Left lung (tissue), 10 donors: ENCODE data around the gene DNAJB13. TPM values are rescaled to one million over a fixed set of nuclear protein-coding genes. Genes with fewer than 3 reads are reported as not detected.

ENCODE experiments used
- ATAC-seq: fragments of 200-7000 bp; cut with Tn5 transposase; one replicate; pipeline ENCODE4 v1.9.1; 2020; ENCODE audit warnings: moderate library complexity
- DNase-seq, 4 donors: peaks; one replicate each; pipeline ENCODE4 v3.0.0-alpha.2; 2013 to 2020
- H3K27ac ChIP-seq, 2 donors: fragments of 200-600 bp; sonication (generic) in 1 of 2; one replicate each; pipeline versions ENCODE4 v1.5.0 to v1.8.0; 2020 to 2021
- H3K27me3 ChIP-seq, 2 donors: fragments of 200-600 bp; sonication (generic) in 1 of 2; one replicate each; pipeline versions ENCODE4 v1.5.0 to v1.8.0; 2020 to 2021
- H3K36me3 ChIP-seq, 2 donors: fragments of 200-600 bp; sonication (generic) in 1 of 2; one replicate each; pipeline versions ENCODE4 v1.5.0 to v1.8.0; 2020 to 2021
- H3K4me1 ChIP-seq, 2 donors: fragments of 200-600 bp; one replicate each; pipeline ENCODE4 v1.8.0; 2021
- H3K4me3 ChIP-seq, 2 donors: fragments of 200-600 bp; sonication (generic) in 1 of 2; one replicate each; pipeline versions ENCODE4 v1.5.0 to v1.8.0; 2020 to 2021; ENCODE audit warnings: mild to moderate bottlenecking in 1 of 2
- H3K9me3 ChIP-seq, 2 donors: fragments of 200-600 bp; sonication (generic) in 1 of 2; one replicate each; pipeline versions ENCODE4 v1.5.0 to v1.8.0; 2020 to 2021
- intact Hi-C, 2 donors: fragments of 100-400 bp; cut with DNase I; formaldehyde crosslinking; loops; one replicate each; pipeline versions ENCODE4 v1.11.2 to v1.14.2; 2022
- polyA plus RNA-seq, 6 donors: library from polyadenylated mRNA; unstranded; fragments of 120-200 nt; gene quantifications; one replicate each; pipeline ENCODE4 v1.2.1, GENCODE V29; 2013; ENCODE audit not compliant: insufficient read length in 6 of 6
- total RNA-seq, 2 donors: library from RNA; stranded (reverse); fragmentation: NEBNext Ultra II Directional; extraction: Animal tissue kit (Norgen Biotek cat#: 25700); gene quantifications; one replicate each; pipeline ENCODE4 v1.2.1, GENCODE V29; 2021
- TF ChIP-seq, protein P1 (sequence below), 2 donors: fragments of 200-600 bp; sonication (generic) in 1 of 2; IDR thresholded peaks; one replicate each; pipeline versions ENCODE4 v1.5.0 to v1.8.0; 2021; ENCODE audit warnings: antibody characterized with exemption in 2 of 2
- donor health status: DM: no; HTN: yes; CAD: no.
- donor health status: DM: no; HTN: no; CAD: no.

Gene DNAJB13
- total and polyA plus RNA-seq, 8 donors = 0.78 to 4.8 (median 2.9) TPM

DNA sequence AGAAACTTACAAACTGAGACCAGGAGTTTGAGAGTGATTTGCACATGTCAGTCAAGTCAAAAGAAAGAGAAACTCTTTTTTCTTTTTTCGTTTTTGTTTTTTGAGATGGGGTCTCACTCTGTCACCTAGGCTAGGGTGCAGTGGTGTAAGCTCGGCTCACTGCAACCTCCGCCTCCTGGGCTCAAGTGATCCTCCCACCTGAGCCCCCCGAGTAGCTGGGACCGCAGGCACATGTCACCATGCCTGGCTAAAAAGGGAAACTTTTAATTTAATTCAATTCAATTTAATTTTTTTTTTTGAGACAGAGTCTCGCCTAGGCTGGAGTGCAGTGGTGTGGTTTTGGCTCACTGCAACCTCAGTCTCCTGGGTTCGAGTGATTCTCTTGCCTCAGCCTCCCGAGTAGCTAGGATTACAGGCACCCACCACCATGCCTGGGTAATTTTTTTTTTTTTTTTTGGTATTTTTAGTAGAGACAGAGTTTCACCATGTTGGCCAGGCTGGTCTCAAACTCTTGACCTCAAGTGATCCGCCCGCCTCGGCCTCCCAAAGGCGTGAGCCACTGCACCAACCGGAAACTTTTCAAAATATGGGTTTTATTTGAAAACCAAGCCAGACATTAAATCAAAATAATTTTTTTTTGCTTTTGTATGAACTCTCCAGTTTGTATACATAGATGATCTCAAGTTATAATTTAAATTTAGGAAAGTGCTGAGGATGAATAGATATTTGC lies 48.2 kb downstream of the DNAJB13 start:
- intact Hi-C loops = no loop called here
- peaks cover 0 to 28% of the 10 kb centered on the region in 2 donors for H3K36me3 ChIP-seq
- TF ChIP-seq, protein P1, sequence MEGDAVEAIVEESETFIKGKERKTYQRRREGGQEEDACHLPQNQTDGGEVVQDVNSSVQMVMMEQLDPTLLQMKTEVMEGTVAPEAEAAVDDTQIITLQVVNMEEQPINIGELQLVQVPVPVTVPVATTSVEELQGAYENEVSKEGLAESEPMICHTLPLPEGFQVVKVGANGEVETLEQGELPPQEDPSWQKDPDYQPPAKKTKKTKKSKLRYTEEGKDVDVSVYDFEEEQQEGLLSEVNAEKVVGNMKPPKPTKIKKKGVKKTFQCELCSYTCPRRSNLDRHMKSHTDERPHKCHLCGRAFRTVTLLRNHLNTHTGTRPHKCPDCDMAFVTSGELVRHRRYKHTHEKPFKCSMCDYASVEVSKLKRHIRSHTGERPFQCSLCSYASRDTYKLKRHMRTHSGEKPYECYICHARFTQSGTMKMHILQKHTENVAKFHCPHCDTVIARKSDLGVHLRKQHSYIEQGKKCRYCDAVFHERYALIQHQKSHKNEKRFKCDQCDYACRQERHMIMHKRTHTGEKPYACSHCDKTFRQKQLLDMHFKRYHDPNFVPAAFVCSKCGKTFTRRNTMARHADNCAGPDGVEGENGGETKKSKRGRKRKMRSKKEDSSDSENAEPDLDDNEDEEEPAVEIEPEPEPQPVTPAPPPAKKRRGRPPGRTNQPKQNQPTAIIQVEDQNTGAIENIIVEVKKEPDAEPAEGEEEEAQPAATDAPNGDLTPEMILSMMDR (IDR thresholded peaks at IDR 0.05) = no peak
- no peaks in the 10 kb centered on the region for H3K27me3 ChIP-seq
- no peak overlapping the region for H3K27ac ChIP-seq
- no peaks in the 10 kb centered on the region for H3K9me3 ChIP-seq
- peaks cover 0 to 4% of the 10 kb centered on the region in 2 donors for H3K4me1 ChIP-seq
- DNase-seq = no peak
- H3K4me3 ChIP-seq = no peak overlapping the region
- ATAC-seq = no peak

DNA sequence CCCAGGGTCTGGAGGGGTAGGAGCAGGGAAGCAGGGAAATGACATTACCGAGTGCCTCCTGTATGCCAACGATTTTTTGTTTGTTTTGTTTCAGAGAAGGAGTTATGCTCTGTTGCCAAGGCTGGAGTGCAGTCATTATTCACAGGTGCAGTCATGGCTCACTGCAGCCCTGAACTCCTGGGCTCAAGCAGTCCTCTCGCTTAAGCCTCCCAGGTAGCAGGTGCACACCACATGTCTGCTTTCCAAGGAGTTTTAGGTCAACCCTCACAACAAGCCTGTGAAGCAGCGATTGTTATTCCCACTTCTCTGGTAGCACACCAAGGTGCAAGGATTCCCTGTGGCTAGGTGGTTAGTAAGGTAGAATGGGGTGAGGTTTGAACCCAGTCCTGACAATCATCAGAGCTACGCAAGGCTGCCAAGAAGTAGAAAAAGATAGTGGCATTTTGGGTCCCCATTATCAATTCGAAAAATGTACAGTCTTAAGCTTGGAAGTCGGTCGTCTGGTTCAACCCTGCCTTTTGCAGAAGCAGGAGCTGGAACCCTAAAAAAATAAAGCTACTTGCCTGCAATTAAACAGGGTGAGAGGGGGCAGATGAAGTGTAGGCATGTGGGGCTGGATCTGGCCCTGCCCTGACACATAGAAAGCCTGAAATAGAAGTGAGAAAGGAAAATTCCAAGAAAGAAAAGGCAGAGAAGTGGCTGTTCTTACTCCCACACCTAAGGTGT lies 48.9 kb downstream of the DNAJB13 start:
- TF ChIP-seq, protein P1 (IDR thresholded peaks at IDR 0.05) = no peak
- peaks cover 0 to 4% of the 10 kb centered on the region in 2 donors for H3K4me1 ChIP-seq
- no peak for DNase-seq
- H3K27me3 ChIP-seq = no peaks in the 10 kb centered on the region
- no peaks in the 10 kb centered on the region for H3K9me3 ChIP-seq
- H3K4me3 ChIP-seq = no peak overlapping the region
- no peak overlapping the region for H3K27ac ChIP-seq
- intact Hi-C loops = no loop called here
- ATAC-seq = no peak
- H3K36me3 ChIP-seq = peaks cover 0 to 30% of the 10 kb centered on the region in 2 donors

DNA sequence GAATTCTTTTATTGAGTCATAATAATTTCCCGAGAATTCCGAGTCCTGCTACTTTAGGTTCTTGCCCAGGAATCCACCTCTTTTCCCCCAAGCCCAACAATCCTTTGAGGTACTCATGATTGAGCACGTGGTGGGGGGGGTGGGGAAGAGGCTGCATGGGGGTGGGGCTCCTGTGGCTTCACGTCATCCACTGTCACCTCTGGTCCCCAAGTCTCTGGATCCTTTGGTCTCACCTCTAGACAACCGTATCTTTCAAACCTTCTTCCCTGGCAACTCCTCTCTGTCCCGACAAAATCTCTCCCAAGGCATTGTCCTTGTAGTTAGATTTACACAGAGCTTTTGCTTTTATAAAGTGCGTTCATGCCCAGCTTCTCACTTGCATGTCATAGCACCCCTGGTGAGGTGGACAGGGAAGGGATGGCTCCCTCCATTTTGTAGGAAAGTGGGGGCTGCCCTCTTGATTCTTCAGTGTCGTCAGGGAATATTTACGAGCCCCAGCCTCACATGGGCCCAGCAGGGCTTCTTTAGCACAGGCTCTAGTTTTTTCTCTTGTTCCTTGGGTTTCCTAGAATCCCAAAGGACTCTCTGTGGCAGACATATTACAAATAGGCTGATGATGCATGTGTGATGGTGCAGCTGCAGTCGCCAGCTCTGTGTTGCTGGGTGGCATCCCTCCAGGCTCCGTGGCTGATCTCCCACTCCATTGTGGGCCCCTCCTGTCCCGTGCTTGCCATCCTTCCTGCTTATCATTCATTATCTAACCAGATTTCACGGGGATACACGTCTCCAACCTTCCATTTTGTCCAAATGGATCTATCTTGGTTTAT lies 49.7 kb downstream of the DNAJB13 start:
- TF ChIP-seq, protein P1 (IDR thresholded peaks at IDR 0.05) = no peak
- DNase-seq (no peak), ATAC-seq (no peak)
- Histone ChIP-seq H3K36me3 (peaks cover 0 to 31% of the 10 kb centered on the region in 2 donors), H3K4me1 (peaks cover 0 to under 1% of the 10 kb centered on the region in 2 donors), H3K4me3 (no peak overlapping the region), H3K27me3 (no peaks in the 10 kb centered on the region), H3K27ac (no peak overlapping the region), H3K9me3 (no peaks in the 10 kb centered on the region)
- intact Hi-C loops = no loop called here

DNA sequence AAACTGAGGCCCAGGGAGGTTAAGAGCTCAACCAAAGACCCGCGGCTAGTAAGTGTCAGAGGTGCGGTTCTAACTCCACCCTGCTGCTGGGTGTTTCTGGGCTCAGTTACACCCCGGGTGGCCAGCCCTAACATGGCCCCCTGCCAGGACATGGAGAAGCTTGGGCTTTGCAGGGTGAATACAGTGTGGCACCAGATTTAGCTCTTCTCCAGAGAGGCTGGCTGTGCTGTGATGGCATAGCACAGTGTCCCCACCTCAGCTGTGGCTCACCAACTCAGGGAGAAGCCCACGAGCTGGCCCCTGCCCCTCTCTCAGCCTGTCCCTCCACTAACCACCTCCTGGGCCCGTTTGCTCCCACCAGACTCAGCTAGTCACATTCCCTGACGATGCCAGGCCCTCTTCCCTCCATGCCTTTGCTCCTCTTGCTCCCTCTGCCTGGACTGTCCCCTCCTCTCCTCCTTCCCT lies 51.0 kb downstream of the DNAJB13 start:
- Histone ChIP-seq H3K4me1 (no peaks in the 10 kb centered on the region), H3K9me3 (no peaks in the 10 kb centered on the region), H3K4me3 (no peak overlapping the region), H3K27me3 (no peaks in the 10 kb centered on the region), H3K27ac (no peak overlapping the region), H3K36me3 (peaks cover 0 to 34% of the 10 kb centered on the region in 2 donors)
- ATAC-seq (no peak), DNase-seq (no peak)
- intact Hi-C loops = no loop called here
- TF ChIP-seq, protein P1 (IDR thresholded peaks at IDR 0.05) = no peak
